HepG2 (cell line): ENCODE data around the gene FOXK2. TPM values are rescaled to one million over a fixed set of nuclear protein-coding genes. Genes with fewer than 3 reads are reported as not detected.

Experiments used
- AKNA ChIP-seq: sonication (generic); formaldehyde crosslinking; IDR thresholded peaks from 2 replicates; pipeline ENCODE4 v1.4.0; 2020; ENCODE audit warnings: missing genetic modification reagents, borderline replicate concordance
- ATF2 ChIP-seq: sonication (generic); formaldehyde crosslinking; IDR thresholded peaks from 2 replicates; pipeline ENCODE4 v1.4.0; 2020; ENCODE audit warnings: missing genetic modification reagents
- ETV5 ChIP-seq: IDR thresholded peaks from 2 replicates; pipeline ENCODE4 v1.6.1; 2018; ENCODE audit warnings: missing biosample characterization, missing genetic modification reagents, inconsistent platforms, borderline replicate concordance
- GABPA ChIP-seq, 2 experiments: IDR thresholded peaks; 2 replicates each; pipeline ENCODE4 v1.6.1; 2011 to 2016; ENCODE audit warnings: low read depth in 2 of 2, low read length in 1 of 2, missing biosample characterization in 1 of 2, missing genetic modification characterization in 1 of 2
- IKZF1 ChIP-seq: fragments of 450-650 bp; IDR thresholded peaks from 2 replicates; pipeline ENCODE4 v1.7.1; 2016
- NCOA2 ChIP-seq: sonication (generic); formaldehyde crosslinking; IDR thresholded peaks from 2 replicates; pipeline ENCODE4 v1.8.0; 2022; ENCODE audit warnings: inconsistent platforms
- RXRA ChIP-seq: sonication (generic); formaldehyde crosslinking; IDR thresholded peaks from 2 replicates; pipeline ENCODE4 v1.5.1; 2020; ENCODE audit warnings: missing genetic modification reagents
- ZBTB2 ChIP-seq: sonication (generic); formaldehyde crosslinking; IDR thresholded peaks from 2 replicates; pipeline ENCODE4 v1.8.0; 2022; ENCODE audit warnings: low read depth, missing genetic modification reagents
- ZEB1 ChIP-seq: IDR thresholded peaks from 2 replicates; pipeline ENCODE4 v1.6.1; 2012; ENCODE audit warnings: mild to moderate bottlenecking, low read depth, inconsistent platforms; ENCODE audit not compliant: insufficient replicate concordance
- ZNF274 ChIP-seq: sonication (generic); formaldehyde crosslinking; IDR thresholded peaks from 2 replicates; pipeline ENCODE4 v1.5.1; 2020; ENCODE audit warnings: mild to moderate bottlenecking, missing genetic modification reagents
- ZNF282 ChIP-seq: fragments of 450-650 bp; IDR thresholded peaks from 2 replicates; pipeline ENCODE4 v1.6.1; 2018; ENCODE audit not compliant: partially characterized antibody
- polyA plus RNA-seq, 8 experiments: library from polyadenylated mRNA; depleted of rRNA in 3 of 8; stranded (reverse) in 7 of 8; unstranded in 1 of 8; fragments of >200 nt; fragmentation: Illumina TruSeq in 4 of 8; extraction: Trizol in 4 of 8; gene quantifications; 2 replicates each; pipeline versions ENCODE4 v1.2.1 to v1.2.3, GENCODE V29; 2011 to 2016; ENCODE audit warnings: low read depth in 4 of 8, missing spikeins in 1 of 8, mixed read lengths in 1 of 8; ENCODE audit not compliant: insufficient read depth in 1 of 8
- total RNA-seq, 5 experiments: library from RNA; depleted of rRNA; stranded (reverse); fragments of >200 nt; fragmentation: Illumina TruSeq; extraction: Trizol; gene quantifications; 2 replicates each; pipeline ENCODE4 v1.2.3, GENCODE V29; 2016; ENCODE audit warnings: low read depth in 1 of 5
- TF ChIP-seq, protein P1 (sequence below): sonication (generic); formaldehyde crosslinking; IDR thresholded peaks from 2 replicates; pipeline ENCODE4 v1.5.0; 2020; ENCODE audit warnings: mild to moderate bottlenecking, missing genetic modification reagents
- TF ChIP-seq, protein P2 (sequence below): sonication (generic); formaldehyde crosslinking; IDR thresholded peaks from 2 replicates; pipeline ENCODE4 v1.4.0; 2020; ENCODE audit warnings: missing genetic modification reagents, borderline replicate concordance
- TF ChIP-seq, protein P3 (sequence below): sonication (generic); formaldehyde crosslinking; IDR thresholded peaks from 2 replicates; pipeline ENCODE4 v1.9.0; 2021; ENCODE audit warnings: missing genetic modification reagents, mild to moderate bottlenecking, borderline replicate concordance

Gene FOXK2
- total and polyA plus RNA-seq, 2 of the 13 experiments (the other 11 are each of a cell fraction or from before 2014, with no cell fraction given): 67.1 to 67.2 TPM

- TF ChIP-seq GABPA (IDR thresholded peaks at IDR 0.05; ENCODE audit: low read depth, low read length): no peak
- TF ChIP-seq GABPA (CRISPR knock-in tag; IDR thresholded peaks at IDR 0.05; ENCODE audit: low read depth): no peak
- TF ChIP-seq, protein P1, sequence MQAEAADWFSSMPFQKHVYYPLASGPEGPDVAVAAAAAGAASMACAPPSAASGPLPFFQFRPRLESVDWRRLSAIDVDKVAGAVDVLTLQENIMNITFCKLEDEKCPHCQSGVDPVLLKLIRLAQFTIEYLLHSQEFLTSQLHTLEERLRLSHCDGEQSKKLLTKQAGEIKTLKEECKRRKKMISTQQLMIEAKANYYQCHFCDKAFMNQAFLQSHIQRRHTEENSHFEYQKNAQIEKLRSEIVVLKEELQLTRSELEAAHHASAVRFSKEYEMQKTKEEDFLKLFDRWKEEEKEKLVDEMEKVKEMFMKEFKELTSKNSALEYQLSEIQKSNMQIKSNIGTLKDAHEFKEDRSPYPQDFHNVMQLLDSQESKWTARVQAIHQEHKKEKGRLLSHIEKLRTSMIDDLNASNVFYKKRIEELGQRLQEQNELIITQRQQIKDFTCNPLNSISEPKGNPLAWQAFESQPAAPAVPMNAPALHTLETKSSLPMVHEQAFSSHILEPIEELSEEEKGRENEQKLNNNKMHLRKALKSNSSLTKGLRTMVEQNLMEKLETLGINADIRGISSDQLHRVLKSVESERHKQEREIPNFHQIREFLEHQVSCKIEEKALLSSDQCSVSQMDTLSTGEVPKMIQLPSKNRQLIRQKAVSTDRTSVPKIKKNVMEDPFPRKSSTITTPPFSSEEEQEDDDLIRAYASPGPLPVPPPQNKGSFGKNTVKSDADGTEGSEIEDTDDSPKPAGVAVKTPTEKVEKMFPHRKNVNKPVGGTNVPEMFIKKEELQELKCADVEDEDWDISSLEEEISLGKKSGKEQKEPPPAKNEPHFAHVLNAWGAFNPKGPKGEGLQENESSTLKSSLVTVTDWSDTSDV (CRISPR knock-in tag): no peak
- TF ChIP-seq, protein P2, sequence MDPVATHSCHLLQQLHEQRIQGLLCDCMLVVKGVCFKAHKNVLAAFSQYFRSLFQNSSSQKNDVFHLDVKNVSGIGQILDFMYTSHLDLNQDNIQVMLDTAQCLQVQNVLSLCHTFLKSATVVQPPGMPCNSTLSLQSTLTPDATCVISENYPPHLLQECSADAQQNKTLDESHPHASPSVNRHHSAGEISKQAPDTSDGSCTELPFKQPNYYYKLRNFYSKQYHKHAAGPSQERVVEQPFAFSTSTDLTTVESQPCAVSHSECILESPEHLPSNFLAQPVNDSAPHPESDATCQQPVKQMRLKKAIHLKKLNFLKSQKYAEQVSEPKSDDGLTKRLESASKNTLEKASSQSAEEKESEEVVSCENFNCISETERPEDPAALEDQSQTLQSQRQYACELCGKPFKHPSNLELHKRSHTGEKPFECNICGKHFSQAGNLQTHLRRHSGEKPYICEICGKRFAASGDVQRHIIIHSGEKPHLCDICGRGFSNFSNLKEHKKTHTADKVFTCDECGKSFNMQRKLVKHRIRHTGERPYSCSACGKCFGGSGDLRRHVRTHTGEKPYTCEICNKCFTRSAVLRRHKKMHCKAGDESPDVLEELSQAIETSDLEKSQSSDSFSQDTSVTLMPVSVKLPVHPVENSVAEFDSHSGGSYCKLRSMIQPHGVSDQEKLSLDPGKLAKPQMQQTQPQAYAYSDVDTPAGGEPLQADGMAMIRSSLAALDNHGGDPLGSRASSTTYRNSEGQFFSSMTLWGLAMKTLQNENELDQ: peak; percentile 62; the same call in 1 of the 2 replicates
- no peak; the same call in none of the 2 replicates for TF ChIP-seq RXRA (CRISPR knock-in tag)
- TF ChIP-seq IKZF1: no peak
- TF ChIP-seq ZEB1: no peak
- TF ChIP-seq, protein P3, sequence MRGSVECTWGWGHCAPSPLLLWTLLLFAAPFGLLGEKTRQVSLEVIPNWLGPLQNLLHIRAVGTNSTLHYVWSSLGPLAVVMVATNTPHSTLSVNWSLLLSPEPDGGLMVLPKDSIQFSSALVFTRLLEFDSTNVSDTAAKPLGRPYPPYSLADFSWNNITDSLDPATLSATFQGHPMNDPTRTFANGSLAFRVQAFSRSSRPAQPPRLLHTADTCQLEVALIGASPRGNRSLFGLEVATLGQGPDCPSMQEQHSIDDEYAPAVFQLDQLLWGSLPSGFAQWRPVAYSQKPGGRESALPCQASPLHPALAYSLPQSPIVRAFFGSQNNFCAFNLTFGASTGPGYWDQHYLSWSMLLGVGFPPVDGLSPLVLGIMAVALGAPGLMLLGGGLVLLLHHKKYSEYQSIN: no peak; the same call in 1 of the 2 replicates
- 0 out of 2 replicates have a peak, but pooled peaks have one; percentile 23 for TF ChIP-seq ATF2
- 0 out of 2 replicates have a peak, but pooled peaks have one; percentile 41 for TF ChIP-seq ZBTB2 (CRISPR knock-in tag)
- no peak for TF ChIP-seq ZNF282
- peak; percentile 80; the same call in 1 of the 2 replicates for TF ChIP-seq AKNA (CRISPR knock-in tag)
- no peak for TF ChIP-seq NCOA2 (CRISPR knock-in tag)
- no peak for TF ChIP-seq ETV5
- peak; percentile 97 for TF ChIP-seq ZNF274 (CRISPR knock-in tag)
These were observed 15.7 kb upstream of the FOXK2 start (continued) for GRCh38 chr17:82503728-82504308.
